HEK293 (cell line): ENCODE measurements around the gene PALB2.

ENCODE experiments used
- CTCF ChIA-PET: fragments of 350-600 bp; formaldehyde crosslinking; extraction: SDS; loops from one replicate; lab custom pipeline; 2021; ENCODE audit warnings: antibody characterized with exemption; lab: Yijun Ruan, JAX
- POLR2A ChIA-PET: fragments of 300-600 bp; formaldehyde crosslinking; extraction: SDS; loops from one replicate; lab custom pipeline; 2020; ENCODE audit warnings: antibody characterized with exemption, inconsistent platforms; lab: Yijun Ruan, JAX
- H3K27ac ChIP-seq: fragments of 200-500 bp; sonication (Bioruptor generic); 2 replicates; pipeline ENCODE4 v1.5.1; 2014; ENCODE audit warnings: low read depth, low read length, control low read depth, inconsistent platforms; ENCODE audit errors: extremely low read depth
- H3K36me3 ChIP-seq, 2 experiments: fragments of 200-500 bp in 1 of 2; sonication (Bioruptor generic) in 1 of 2; 1 replicate in 1 of 2; 2 replicates in 1 of 2; pipeline ENCODE4 v1.5.1; 2014 to 2017; ENCODE audit warnings: inconsistent platforms in 2 of 2, low read length in 2 of 2; ENCODE audit not compliant: control insufficient read depth in 2 of 2, insufficient read depth in 1 of 2
- H3K4me1 ChIP-seq: fragments of 200-500 bp; sonication (Bioruptor generic); 2 replicates; pipeline ENCODE4 v1.5.1; 2014; ENCODE audit warnings: mild to moderate bottlenecking, low read length, inconsistent platforms; ENCODE audit not compliant: control insufficient read depth, insufficient read depth
- H3K4me3 ChIP-seq: 2 replicates; pipeline ENCODE4 v1.5.1; 2011; ENCODE audit warnings: low read depth, mild to moderate bottlenecking, control low read depth, low read length, moderate library complexity
- H3K9me3 ChIP-seq: fragments of 200-500 bp; sonication (Bioruptor generic); 2 replicates; pipeline ENCODE4 v1.5.1; 2014; ENCODE audit warnings: low read depth, low read length, inconsistent platforms; ENCODE audit not compliant: control insufficient read depth, insufficient read depth
- GLI2 ChIP-seq: fragments of 450-650 bp; formaldehyde crosslinking; IDR thresholded peaks from 2 replicates; pipeline ENCODE4; 2017; ENCODE audit warnings: missing biosample characterization, missing genetic modification characterization, low read depth, borderline replicate concordance
- MZF1 ChIP-seq: fragments of 450-650 bp; formaldehyde crosslinking; IDR thresholded peaks from 2 replicates; pipeline ENCODE4 v1.5.1; 2017; ENCODE audit warnings: missing biosample characterization, missing genetic modification characterization, borderline replicate concordance
- TCF7L2 ChIP-seq: IDR thresholded peaks from 2 replicates; pipeline ENCODE4 v1.6.1; 2011; ENCODE audit warnings: low read depth, mild to moderate bottlenecking, inconsistent platforms, low read length, moderate library complexity, borderline replicate concordance
- TRIM28 ChIP-seq: IDR thresholded peaks from 2 replicates; pipeline ENCODE4 v1.6.1; 2011; ENCODE audit warnings: low read length, control low read depth, borderline replicate concordance
- ZBTB1 ChIP-seq: fragments of 450-650 bp; formaldehyde crosslinking; IDR thresholded peaks from 2 replicates; pipeline ENCODE4 v1.5.1; 2016; ENCODE audit warnings: missing biosample characterization, missing genetic modification characterization
- ZBTB20 ChIP-seq: fragments of 450-650 bp; formaldehyde crosslinking; IDR thresholded peaks from 2 replicates; pipeline ENCODE4 v1.5.1; 2016; ENCODE audit warnings: missing biosample characterization, missing genetic modification characterization
- ZBTB48 ChIP-seq: fragments of 450-650 bp; formaldehyde crosslinking; IDR thresholded peaks from 2 replicates; pipeline ENCODE4 v1.5.1; 2016; ENCODE audit warnings: missing biosample characterization, missing genetic modification characterization
- ZFP37 ChIP-seq: fragments of 450-650 bp; formaldehyde crosslinking; IDR thresholded peaks from 2 replicates; pipeline ENCODE4 v1.5.1; 2016; ENCODE audit warnings: missing biosample characterization, missing genetic modification characterization
- ZNF175 ChIP-seq: fragments of 450-650 bp; formaldehyde crosslinking; IDR thresholded peaks from 2 replicates; pipeline ENCODE4 v1.5.1; 2016; ENCODE audit warnings: missing biosample characterization, missing genetic modification characterization
- ZNF184 ChIP-seq: fragments of 450-650 bp; IDR thresholded peaks from 2 replicates; pipeline ENCODE4 v1.5.1; 2018; ENCODE audit warnings: missing biosample characterization, mild to moderate bottlenecking, missing genetic modification characterization
- ZNF221 ChIP-seq: fragments of 450-650 bp; formaldehyde crosslinking; IDR thresholded peaks from 2 replicates; pipeline ENCODE4 v1.5.1; 2017; ENCODE audit warnings: missing biosample characterization, missing genetic modification characterization, borderline replicate concordance
- ZNF248 ChIP-seq: fragments of 450-650 bp; formaldehyde crosslinking; IDR thresholded peaks from 2 replicates; pipeline ENCODE4 v1.5.1; 2017; ENCODE audit warnings: missing biosample characterization, missing genetic modification characterization
- ZNF37A ChIP-seq: fragments of 450-650 bp; IDR thresholded peaks from 2 replicates; pipeline ENCODE4 v1.5.1; 2018; ENCODE audit warnings: missing biosample characterization, missing genetic modification characterization
- ZNF416 ChIP-seq: fragments of 450-650 bp; formaldehyde crosslinking; IDR thresholded peaks from 2 replicates; pipeline ENCODE4 v1.5.1; 2016; ENCODE audit warnings: missing biosample characterization, missing genetic modification characterization
- ZNF596 ChIP-seq: fragments of 450-650 bp; IDR thresholded peaks from 2 replicates; pipeline ENCODE4 v1.5.0; 2018; ENCODE audit warnings: missing biosample characterization, mild to moderate bottlenecking, missing genetic modification characterization, moderate library complexity
- ZNF658 ChIP-seq: fragments of 450-650 bp; formaldehyde crosslinking; IDR thresholded peaks from 2 replicates; pipeline ENCODE4; 2016; ENCODE audit warnings: missing biosample characterization, missing genetic modification characterization
- ZNF660 ChIP-seq: fragments of 450-650 bp; IDR thresholded peaks from 2 replicates; pipeline ENCODE4 v1.5.1; 2018; ENCODE audit warnings: missing biosample characterization, mild to moderate bottlenecking, missing genetic modification characterization
- ZNF747 ChIP-seq: fragments of 450-650 bp; formaldehyde crosslinking; IDR thresholded peaks from 2 replicates; pipeline ENCODE4 v1.5.1; 2016; ENCODE audit warnings: missing biosample characterization, missing genetic modification characterization
- ZNF76 ChIP-seq: fragments of 450-650 bp; formaldehyde crosslinking; IDR thresholded peaks from 2 replicates; pipeline ENCODE4; 2016; ENCODE audit warnings: low read depth, missing biosample characterization, missing genetic modification characterization, borderline replicate concordance
- ZNF837 ChIP-seq: fragments of 450-650 bp; formaldehyde crosslinking; IDR thresholded peaks from 2 replicates; pipeline ENCODE4 v1.5.1; 2016; ENCODE audit warnings: missing biosample characterization, missing genetic modification characterization
- TF ChIP-seq, protein P1 (sequence below): fragments of 450-650 bp; formaldehyde crosslinking; IDR thresholded peaks from 2 replicates; pipeline ENCODE4 v1.5.1; 2016; ENCODE audit warnings: missing biosample characterization, missing genetic modification characterization, low read depth
- TF ChIP-seq, protein P2 (sequence below): fragments of 450-650 bp; formaldehyde crosslinking; IDR thresholded peaks from 2 replicates; pipeline ENCODE4 v1.5.1; 2016; ENCODE audit warnings: missing biosample characterization, missing genetic modification characterization
- TF ChIP-seq, protein P3 (sequence below): fragments of 450-650 bp; formaldehyde crosslinking; conservative IDR thresholded peaks from 2 replicates; pipeline ENCODE4 v1.5.1; 2016; ENCODE audit warnings: low read depth, missing biosample characterization, missing genetic modification characterization

Gene PALB2

DNA sequence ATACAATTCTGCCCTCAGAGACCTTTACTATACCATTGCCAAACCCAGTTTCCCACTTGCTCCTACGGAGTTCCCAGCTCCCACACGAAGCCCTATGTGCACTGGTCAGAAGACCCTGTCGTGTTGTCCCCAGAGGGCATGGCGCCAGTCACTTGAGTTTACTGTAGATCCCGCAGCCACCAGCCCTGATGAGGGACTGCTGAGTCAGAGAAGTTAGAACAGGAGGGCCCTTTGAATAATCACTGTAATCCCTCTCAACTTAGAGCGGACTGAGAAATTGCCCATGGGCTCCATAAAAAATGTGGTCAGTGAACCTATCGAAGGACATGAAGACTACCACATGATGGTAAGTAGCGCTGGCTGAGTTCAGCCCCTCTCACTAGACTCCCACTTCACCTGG, 74.4 kb downstream of the PALB2 start:
- no peak overlapping the region for H3K4me3 ChIP-seq
- CTCF ChIA-PET = interaction anchor here (1.1 kb wide), 1 partner anchor 30 kb away, joined by 3 read pairs; no protein-coding TSS in a partner anchor
- H3K4me1 ChIP-seq = no peaks in the 10 kb centered on the region
- no peak overlapping the region for H3K27ac ChIP-seq
- TF ChIP-seq ZNF660 (tag by site-specific recombination) (no peak), ZNF658 (no peak), ZBTB48 (tag by site-specific recombination) (no peak), GLI2 (tag by site-specific recombination) (no peak), ZNF76 (no peak), ZNF248 (tag by site-specific recombination) (no peak), ZNF747 (tag by site-specific recombination) (no peak), ZNF175 (tag by site-specific recombination) (no peak), TCF7L2 (no peak), ZBTB20 (tag by site-specific recombination) (no peak), ZNF837 (tag by site-specific recombination) (no peak)
- TF ChIP-seq, protein P1, sequence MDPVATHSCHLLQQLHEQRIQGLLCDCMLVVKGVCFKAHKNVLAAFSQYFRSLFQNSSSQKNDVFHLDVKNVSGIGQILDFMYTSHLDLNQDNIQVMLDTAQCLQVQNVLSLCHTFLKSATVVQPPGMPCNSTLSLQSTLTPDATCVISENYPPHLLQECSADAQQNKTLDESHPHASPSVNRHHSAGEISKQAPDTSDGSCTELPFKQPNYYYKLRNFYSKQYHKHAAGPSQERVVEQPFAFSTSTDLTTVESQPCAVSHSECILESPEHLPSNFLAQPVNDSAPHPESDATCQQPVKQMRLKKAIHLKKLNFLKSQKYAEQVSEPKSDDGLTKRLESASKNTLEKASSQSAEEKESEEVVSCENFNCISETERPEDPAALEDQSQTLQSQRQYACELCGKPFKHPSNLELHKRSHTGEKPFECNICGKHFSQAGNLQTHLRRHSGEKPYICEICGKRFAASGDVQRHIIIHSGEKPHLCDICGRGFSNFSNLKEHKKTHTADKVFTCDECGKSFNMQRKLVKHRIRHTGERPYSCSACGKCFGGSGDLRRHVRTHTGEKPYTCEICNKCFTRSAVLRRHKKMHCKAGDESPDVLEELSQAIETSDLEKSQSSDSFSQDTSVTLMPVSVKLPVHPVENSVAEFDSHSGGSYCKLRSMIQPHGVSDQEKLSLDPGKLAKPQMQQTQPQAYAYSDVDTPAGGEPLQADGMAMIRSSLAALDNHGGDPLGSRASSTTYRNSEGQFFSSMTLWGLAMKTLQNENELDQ = no peak
- TF ChIP-seq, protein P2, sequence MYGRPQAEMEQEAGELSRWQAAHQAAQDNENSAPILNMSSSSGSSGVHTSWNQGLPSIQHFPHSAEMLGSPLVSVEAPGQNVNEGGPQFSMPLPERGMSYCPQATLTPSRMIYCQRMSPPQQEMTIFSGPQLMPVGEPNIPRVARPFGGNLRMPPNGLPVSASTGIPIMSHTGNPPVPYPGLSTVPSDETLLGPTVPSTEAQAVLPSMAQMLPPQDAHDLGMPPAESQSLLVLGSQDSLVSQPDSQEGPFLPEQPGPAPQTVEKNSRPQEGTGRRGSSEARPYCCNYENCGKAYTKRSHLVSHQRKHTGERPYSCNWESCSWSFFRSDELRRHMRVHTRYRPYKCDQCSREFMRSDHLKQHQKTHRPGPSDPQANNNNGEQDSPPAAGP (tag by site-specific recombination) = no peak
- TF ChIP-seq, all 188 proteins: peak for 0
- POLR2A ChIA-PET = interaction anchor here (1.2 kb wide), 1 partner anchor 15 kb away, joined by 5 read pairs; no protein-coding TSS in a partner anchor
- Histone ChIP-seq H3K36me3 (peaks cover 39 to 97% of the 10 kb centered on the region in 2 experiments), H3K9me3 (no peaks in the 10 kb centered on the region)

DNA sequence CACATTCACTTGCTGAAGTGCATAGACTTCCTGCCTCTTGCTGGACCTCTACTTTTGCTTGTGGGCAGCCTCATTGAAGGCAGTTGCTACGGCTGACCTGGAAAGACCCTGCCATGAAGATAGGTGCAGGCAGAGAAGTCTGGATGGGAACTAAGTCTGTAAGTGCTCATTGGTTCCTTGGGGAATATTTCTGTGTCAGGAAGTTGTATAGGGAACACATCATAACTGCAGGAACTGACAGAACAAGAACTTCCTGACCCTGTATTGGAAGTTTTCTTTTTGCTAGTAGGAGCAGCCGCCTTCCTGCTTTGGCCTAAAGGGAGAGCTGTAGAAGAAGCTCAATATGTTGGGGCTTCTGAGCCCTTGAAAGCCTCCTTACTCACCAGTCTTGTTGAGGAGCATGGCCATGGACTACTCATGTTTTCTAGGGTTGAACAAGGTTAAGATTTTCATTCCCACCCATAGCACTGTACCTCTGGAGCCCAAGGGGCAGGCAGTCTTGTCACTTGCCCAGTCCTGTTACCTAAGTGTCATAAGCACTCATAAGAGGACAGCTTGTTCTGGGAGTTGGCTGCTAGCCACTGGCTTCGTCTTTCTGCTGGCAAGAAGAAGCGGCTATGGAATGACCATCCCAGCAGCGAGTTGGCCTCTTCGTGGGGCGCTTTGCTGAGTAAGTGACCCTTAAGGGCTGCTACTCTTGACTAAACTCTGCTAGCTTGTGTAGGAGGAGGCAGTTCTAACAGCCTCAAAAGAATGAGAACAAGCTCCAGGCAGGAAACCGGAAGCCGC, 76.3 kb downstream of the PALB2 start:
- Histone ChIP-seq H3K4me1 (no peaks in the 10 kb centered on the region), H3K9me3 (no peaks in the 10 kb centered on the region), H3K36me3 (peaks cover 39 to 97% of the 10 kb centered on the region in 2 experiments), H3K4me3 (no peak overlapping the region), H3K27ac (no peak overlapping the region)
- TF ChIP-seq ZNF37A (tag by site-specific recombination) (no peak), ZNF184 (no peak), ZFP37 (tag by site-specific recombination) (no peak), ZNF416 (tag by site-specific recombination) (no peak), MZF1 (tag by site-specific recombination) (no peak), ZNF596 (tag by site-specific recombination) (no peak), ZNF660 (tag by site-specific recombination) (no peak), TRIM28 (no peak), ZNF221 (tag by site-specific recombination) (no peak), ZBTB1 (tag by site-specific recombination) (no peak)
- TF ChIP-seq, protein P3, sequence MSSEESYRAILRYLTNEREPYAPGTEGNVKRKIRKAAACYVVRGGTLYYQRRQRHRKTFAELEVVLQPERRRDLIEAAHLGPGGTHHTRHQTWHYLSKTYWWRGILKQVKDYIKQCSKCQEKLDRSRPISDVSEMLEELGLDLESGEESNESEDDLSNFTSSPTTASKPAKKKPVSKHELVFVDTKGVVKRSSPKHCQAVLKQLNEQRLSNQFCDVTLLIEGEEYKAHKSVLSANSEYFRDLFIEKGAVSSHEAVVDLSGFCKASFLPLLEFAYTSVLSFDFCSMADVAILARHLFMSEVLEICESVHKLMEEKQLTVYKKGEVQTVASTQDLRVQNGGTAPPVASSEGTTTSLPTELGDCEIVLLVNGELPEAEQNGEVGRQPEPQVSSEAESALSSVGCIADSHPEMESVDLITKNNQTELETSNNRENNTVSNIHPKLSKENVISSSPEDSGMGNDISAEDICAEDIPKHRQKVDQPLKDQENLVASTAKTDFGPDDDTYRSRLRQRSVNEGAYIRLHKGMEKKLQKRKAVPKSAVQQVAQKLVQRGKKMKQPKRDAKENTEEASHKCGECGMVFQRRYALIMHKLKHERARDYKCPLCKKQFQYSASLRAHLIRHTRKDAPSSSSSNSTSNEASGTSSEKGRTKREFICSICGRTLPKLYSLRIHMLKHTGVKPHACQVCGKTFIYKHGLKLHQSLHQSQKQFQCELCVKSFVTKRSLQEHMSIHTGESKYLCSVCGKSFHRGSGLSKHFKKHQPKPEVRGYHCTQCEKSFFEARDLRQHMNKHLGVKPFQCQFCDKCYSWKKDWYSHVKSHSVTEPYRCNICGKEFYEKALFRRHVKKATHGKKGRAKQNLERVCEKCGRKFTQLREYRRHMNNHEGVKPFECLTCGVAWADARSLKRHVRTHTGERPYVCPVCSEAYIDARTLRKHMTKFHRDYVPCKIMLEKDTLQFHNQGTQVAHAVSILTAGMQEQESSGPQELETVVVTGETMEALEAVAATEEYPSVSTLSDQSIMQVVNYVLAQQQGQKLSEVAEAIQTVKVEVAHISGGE (tag by site-specific recombination) = no peak
- CTCF ChIA-PET = no interaction called here
- POLR2A ChIA-PET = interaction anchor here (1.5 kb wide), 1 partner anchor 9 kb away, joined by 3 read pairs; no protein-coding TSS in a partner anchor
